DOHH2 (cell line): ENCODE results near the gene TSPAN4.

ENCODE experiments used
- H3F3A ChIP-seq: fragments of 200-600 bp; sonication (generic), shearing (Covaris generic); 2 replicates; pipeline ENCODE4 v1.6.0; 2016; ENCODE audit warnings: antibody characterized with exemption, mild to moderate bottlenecking; ENCODE audit not compliant: control insufficient read depth, insufficient read depth
- H3K27ac ChIP-seq: fragments of 200-600 bp; sonication (generic); 2 replicates; pipeline ENCODE4 v1.5.1; 2014; ENCODE audit warnings: low read depth, mild to moderate bottlenecking, low read length, moderate library complexity
- H3K27me3 ChIP-seq: fragments of 200-600 bp; sonication (generic); 2 replicates; pipeline ENCODE4 v1.6.1; 2014; ENCODE audit warnings: mild to moderate bottlenecking, low read length, mixed read lengths; ENCODE audit not compliant: control insufficient read depth
- H3K36me3 ChIP-seq: fragments of 200-600 bp; sonication (generic); 2 replicates; pipeline ENCODE4 v1.6.1; 2014; ENCODE audit warnings: mild to moderate bottlenecking, low read length, moderate library complexity, mixed read lengths; ENCODE audit not compliant: control insufficient read depth
- H3K4me1 ChIP-seq: fragments of 200-600 bp; sonication (generic); 2 replicates; pipeline ENCODE4 v1.6.1; 2014; ENCODE audit warnings: mild to moderate bottlenecking, low read length, mixed read lengths; ENCODE audit not compliant: control insufficient read depth
- H3K4me2 ChIP-seq: fragments of 200-600 bp; sonication (generic); 2 replicates; pipeline ENCODE4 v1.6.0; 2014; ENCODE audit warnings: mild to moderate bottlenecking, low read length, moderate library complexity
- H3K4me3 ChIP-seq: fragments of 200-600 bp; sonication (generic); 2 replicates; pipeline ENCODE4 v1.5.1; 2014; ENCODE audit warnings: mild to moderate bottlenecking, low read length, mixed read lengths
- H3K79me2 ChIP-seq: fragments of 200-600 bp; sonication (generic); 2 replicates; pipeline ENCODE4 v1.6.1; 2014; ENCODE audit warnings: mild to moderate bottlenecking, low read length, mixed read lengths; ENCODE audit not compliant: control insufficient read depth
- H3K9me2 ChIP-seq: fragments of 200-600 bp; sonication (generic); replicated peaks from 2 replicates; pipeline ENCODE4 v1.6.1; 2014; ENCODE audit warnings: mild to moderate bottlenecking, low read length, mixed read lengths; ENCODE audit not compliant: control insufficient read depth
- H3K9me3 ChIP-seq: fragments of 200-600 bp; sonication (generic); 2 replicates; pipeline ENCODE4 v1.6.1; 2014; ENCODE audit warnings: antibody characterized with exemption, low read length, mixed read lengths; ENCODE audit not compliant: control insufficient read depth, insufficient read depth
- H4K20me1 ChIP-seq: fragments of 200-600 bp; sonication (generic); 2 replicates; pipeline ENCODE4 v1.6.0; 2014; ENCODE audit warnings: low read depth, mild to moderate bottlenecking, antibody characterized with exemption, low read length, moderate library complexity; ENCODE audit not compliant: control insufficient read depth, insufficient read depth
- CTCF ChIP-seq: fragments of 200-600 bp; sonication (generic); IDR thresholded peaks from one replicate; pipeline ENCODE4 v1.5.1; 2014; ENCODE audit warnings: antibody characterized with exemption, mild to moderate bottlenecking, low read depth, low read length; ENCODE audit not compliant: poor library complexity, severe bottlenecking
- EZH2phosphoT487 ChIP-seq: fragments of 200-600 bp; sonication (generic); IDR thresholded peaks from 2 replicates; pipeline ENCODE4 v1.6.1; 2017; ENCODE audit warnings: borderline replicate concordance, mild to moderate bottlenecking, antibody characterized with exemption, low read length, moderate library complexity, mixed read lengths

TSPAN4 gene

GRCh38 chr11:862696-863022 is 20.0 kb downstream of the TSPAN4 start:
- Histone ChIP-seq H3K27ac (no peak overlapping the region), H4K20me1 (no peaks in the 10 kb centered on the region), H3K4me1 (no peaks in the 10 kb centered on the region), H3K9me3 (no peaks in the 10 kb centered on the region), H3K4me3 (no peak overlapping the region), H3K36me3 (no peaks in the 10 kb centered on the region), H3K4me2 (no peak overlapping the region), H3F3A (no peaks in the 10 kb centered on the region), H3K27me3 (no peaks in the 10 kb centered on the region), H3K9me2 (no peaks in the 10 kb centered on the region), H3K79me2 (no peaks in the 10 kb centered on the region)
- no peak for TF ChIP-seq EZH2phosphoT487
- TF ChIP-seq CTCF = no peak

GRCh38 chr11:863023-863909 is 20.6 kb downstream of the TSPAN4 start:
- Histone ChIP-seq H4K20me1 (no peaks in the 10 kb centered on the region), H3K36me3 (no peaks in the 10 kb centered on the region), H3K9me2 (no peaks in the 10 kb centered on the region)

GRCh38 chr11:863910-864827 is 21.5 kb downstream of the TSPAN4 start:
- Histone ChIP-seq H3K4me3 (no peak overlapping the region), H3K27me3 (no peaks in the 10 kb centered on the region), H3K4me2 (no peak overlapping the region), H4K20me1 (no peaks in the 10 kb centered on the region), H3K36me3 (no peaks in the 10 kb centered on the region), H3K27ac (no peak overlapping the region), H3F3A (no peaks in the 10 kb centered on the region), H3K79me2 (no peaks in the 10 kb centered on the region), H3K9me2 (no peaks in the 10 kb centered on the region), H3K4me1 (no peaks in the 10 kb centered on the region), H3K9me3 (no peaks in the 10 kb centered on the region)
- TF ChIP-seq EZH2phosphoT487 = no peak
- TF ChIP-seq CTCF = no peak

More at GRCh38 chr11:863023-863909, 20.6 kb downstream of the TSPAN4 start:
- H3F3A ChIP-seq = no peaks in the 10 kb centered on the region
- no peaks in the 10 kb centered on the region for H3K27me3 ChIP-seq
- TF ChIP-seq EZH2phosphoT487 (no peak), CTCF (no peak)
- H3K4me2 ChIP-seq = no peak overlapping the region
- no peaks in the 10 kb centered on the region for H3K9me3 ChIP-seq
- H3K4me3 ChIP-seq = no peak overlapping the region
- H3K79me2 ChIP-seq = no peaks in the 10 kb centered on the region
- no peaks in the 10 kb centered on the region for H3K4me1 ChIP-seq
- no peak overlapping the region for H3K27ac ChIP-seq
